SK-N-SH (cell line): ENCODE data around the gene ERGIC2. TPM values are rescaled to one million over a fixed set of nuclear protein-coding genes. Genes with fewer than 3 reads are reported as not detected.

Experiments
- CTCF ChIA-PET: fragments of 300-600, 350-600 bp; formaldehyde crosslinking; extraction: SDS; loops from one replicate; lab custom pipeline; 2021; lab: Yijun Ruan, JAX
- POLR2A ChIA-PET: fragments of 350-600 bp; sonication (Branson Sonifier 250); formaldehyde crosslinking; extraction: SDS; loops from one replicate; lab custom pipeline; 2020; ENCODE audit warnings: antibody characterized with exemption, inconsistent platforms; lab: Yijun Ruan, JAX
- DNase-seq: peaks from one replicate; pipeline ENCODE4 v3.0.0; 2012
- H2AFZ ChIP-seq: fragments of 200-600 bp; sonication (generic); 2 replicates; pipeline ENCODE4 v1.8.1; 2016; ENCODE audit warnings: antibody characterized with exemption, mild to moderate bottlenecking, low read depth
- H3F3A ChIP-seq: fragments of 200-600 bp; sonication (generic); replicated peaks from 2 replicates; pipeline ENCODE3; 2016; ENCODE audit warnings: antibody characterized with exemption, mild to moderate bottlenecking; ENCODE audit not compliant: insufficient read depth
- H3K27ac ChIP-seq, 2 experiments: fragments of 200-500 bp in 1 of 2; fragments of 200-600 bp in 1 of 2; sonication (Bioruptor generic) in 1 of 2; sonication (generic), shearing (Covaris generic) in 1 of 2; 2 replicates each; pipeline versions ENCODE4 v1.5.1 to v1.6.1; 2014 to 2016; ENCODE audit warnings: low read depth in 2 of 2, inconsistent platforms in 1 of 2, low read length in 1 of 2, mild to moderate bottlenecking in 1 of 2, mixed read lengths in 1 of 2
- H3K27me3 ChIP-seq: fragments of 200-600 bp; sonication (generic), shearing (Covaris generic); 2 replicates; pipeline ENCODE4 v1.6.1; 2016; ENCODE audit warnings: mixed run types; ENCODE audit not compliant: insufficient read depth
- H3K36me3 ChIP-seq, 2 experiments: fragments of 200-500 bp in 1 of 2; fragments of 200-600 bp in 1 of 2; sonication (Bioruptor generic) in 1 of 2; sonication (generic) in 1 of 2; replicated peaks in 1 of 2; 2 replicates each; pipeline versions ENCODE3 to v1.5.1; 2014 to 2016; ENCODE audit warnings: low read length in 1 of 2, mild to moderate bottlenecking in 1 of 2; ENCODE audit not compliant: insufficient read depth in 2 of 2, control insufficient read depth in 1 of 2
- H3K4me1 ChIP-seq, 2 experiments: fragments of 200-500 bp in 1 of 2; fragments of 200-600 bp in 1 of 2; sonication (Bioruptor generic) in 1 of 2; sonication (generic), shearing (Covaris generic) in 1 of 2; 2 replicates each; pipeline versions ENCODE4 v1.5.1 to v1.6.1; 2014 to 2016; ENCODE audit warnings: low read depth in 1 of 2, low read length in 1 of 2, mixed run types in 1 of 2; ENCODE audit not compliant: insufficient read depth in 2 of 2, control insufficient read depth in 1 of 2
- H3K4me2 ChIP-seq: fragments of 200-600 bp; sonication (generic), shearing (Covaris generic); 2 replicates; pipeline ENCODE4 v1.6.1; 2017; ENCODE audit warnings: mixed run types
- H3K4me3 ChIP-seq, 2 experiments: fragments of 200-500 bp in 1 of 2; fragments of 200-600 bp in 1 of 2; sonication (Bioruptor generic) in 1 of 2; sonication (generic), shearing (Covaris generic) in 1 of 2; 2 replicates each; pipeline versions ENCODE4 v1.5.1 to v1.8.1; 2014 to 2016; ENCODE audit warnings: low read depth in 2 of 2, inconsistent platforms in 1 of 2, low read length in 1 of 2, mild to moderate bottlenecking in 1 of 2, mixed read lengths in 1 of 2, moderate library complexity in 1 of 2
- H3K79me2 ChIP-seq: fragments of 200-600 bp; sonication (generic); 2 replicates; pipeline ENCODE4 v1.8.1; 2017; ENCODE audit warnings: mild to moderate bottlenecking; ENCODE audit not compliant: insufficient read depth
- H3K9ac ChIP-seq: fragments of 200-600 bp; sonication (generic); 2 replicates; pipeline ENCODE4 v1.6.1; 2017; ENCODE audit warnings: mixed run types
- H3K9me2 ChIP-seq: fragments of 200-600 bp; sonication (generic); 2 replicates; pipeline ENCODE4 v1.6.1; 2017; ENCODE audit warnings: mixed run types
- H3K9me3 ChIP-seq: fragments of 200-600 bp; sonication (generic); 2 replicates; pipeline ENCODE4 v1.6.1; 2017; ENCODE audit warnings: mixed run types, mild to moderate bottlenecking, moderate library complexity
- H4K20me1 ChIP-seq: fragments of 200-600 bp; sonication (generic); 2 replicates; pipeline ENCODE4 v1.6.1; 2017; ENCODE audit warnings: mild to moderate bottlenecking, mixed run types; ENCODE audit not compliant: insufficient read depth
- EZH2phosphoT487 ChIP-seq: fragments of 200-600 bp; sonication (generic); IDR thresholded peaks from 2 replicates; pipeline ENCODE4 v1.6.1; 2017; ENCODE audit warnings: low read depth, mixed run types, mild to moderate bottlenecking, antibody characterized with exemption, moderate library complexity, borderline replicate concordance
- FOXJ3 ChIP-seq: sonication (generic); formaldehyde crosslinking; IDR thresholded peaks from 2 replicates; pipeline ENCODE4 v1.5.1; 2020; ENCODE audit warnings: mild to moderate bottlenecking, missing genetic modification reagents
- FOXM1 ChIP-seq: IDR thresholded peaks from 2 replicates; pipeline ENCODE4 v1.4.0; 2012; ENCODE audit warnings: low read depth, mild to moderate bottlenecking
- JUND ChIP-seq: IDR thresholded peaks from 2 replicates; pipeline ENCODE4 v1.4.0; 2012
- POLR2AphosphoS5 ChIP-seq: IDR thresholded peaks from 2 replicates; pipeline ENCODE4 v1.6.1; 2012; ENCODE audit warnings: low read depth, low read length
- RFX5 ChIP-seq: IDR thresholded peaks from 2 replicates; pipeline ENCODE4 v1.6.1; 2012; ENCODE audit warnings: mild to moderate bottlenecking, improper control_type of control experiment, low read length
- RXRA ChIP-seq: IDR thresholded peaks from 2 replicates; pipeline ENCODE4 v1.4.0; 2012; ENCODE audit warnings: low read depth, mild to moderate bottlenecking, borderline replicate concordance
- SMC3 ChIP-seq: IDR thresholded peaks from 2 replicates; pipeline ENCODE4 v1.6.1; 2012; ENCODE audit warnings: low read depth, low read length, improper control_type of control experiment
- TCF12 ChIP-seq: IDR thresholded peaks from 2 replicates; pipeline ENCODE4 v1.4.0; 2012
- USF1 ChIP-seq: IDR thresholded peaks from 2 replicates; pipeline ENCODE4 v1.4.0; 2012; ENCODE audit warnings: low read depth, borderline replicate concordance
- YY1 ChIP-seq: IDR thresholded peaks from 2 replicates; pipeline ENCODE4 v1.4.0; 2012; ENCODE audit warnings: low read depth, mild to moderate bottlenecking
- WGBS: methylation state at CpG from one replicate; pipeline ENCODE4 v1.1.6; 2017; ENCODE audit warnings: low lambda C conversion rate; 5-methylcytosine and 5-hydroxymethylcytosine counted together
- polyA plus RNA-seq, 3 experiments: library from polyadenylated mRNA; depleted of rRNA; stranded (reverse); fragments of >200 nt; gene quantifications; 2 replicates each; pipeline ENCODE4 v1.2.3, GENCODE V29; 2012

The ERGIC2 gene
- polyA plus RNA-seq, 1 of the 3 experiments (the other 2 are of a cell fraction) = 22.1 TPM

DNA sequence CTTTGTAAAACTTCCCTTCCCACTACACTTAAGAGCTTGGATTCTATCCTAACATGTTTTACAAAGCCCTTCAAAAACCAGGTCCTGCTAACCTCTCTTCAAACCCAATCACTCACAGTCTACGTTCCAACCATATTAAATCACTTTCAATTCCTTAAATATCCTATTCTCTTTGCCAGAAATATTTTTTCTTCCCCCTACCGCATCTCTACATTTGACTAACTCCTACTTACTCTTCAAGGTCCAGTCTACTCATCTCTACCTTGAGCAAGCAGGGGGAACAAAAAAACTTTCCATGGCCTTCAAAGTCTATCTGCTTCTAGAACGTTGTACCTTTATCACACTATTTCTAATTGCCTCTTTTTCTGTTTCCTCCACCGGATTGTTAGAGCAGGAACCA lies 6.1 kb downstream of the ERGIC2 start:
- POLR2A ChIA-PET = no interaction called here
- H3K9me3 ChIP-seq = no peaks in the 10 kb centered on the region
- H2AFZ ChIP-seq = no peak overlapping the region
- H3K4me3 ChIP-seq = no peak overlapping the region
- H3K27me3 ChIP-seq = no peaks in the 10 kb centered on the region
- no peak for TF ChIP-seq YY1
- CTCF ChIA-PET = no interaction called here
- H3F3A ChIP-seq = no peaks in the 10 kb centered on the region
- no peak for DNase-seq
- peaks cover 37% of the 10 kb centered on the region in 2 experiments for H3K36me3 ChIP-seq
- no peak overlapping the region for H3K4me2 ChIP-seq
- H3K27ac ChIP-seq = no peak overlapping the region
- peaks cover 84% of the 10 kb centered on the region for H3K79me2 ChIP-seq
- 95% methylated on average over 4 of the region's 4 CpGs for WGBS
- H4K20me1 ChIP-seq = no peaks in the 10 kb centered on the region
- H3K4me1 ChIP-seq = peaks cover 0 to 4% of the 10 kb centered on the region in 2 experiments; a peak in 1 of 4 replicates
- H3K9ac ChIP-seq = no peak overlapping the region
- no peaks in the 10 kb centered on the region for H3K9me2 ChIP-seq

DNA sequence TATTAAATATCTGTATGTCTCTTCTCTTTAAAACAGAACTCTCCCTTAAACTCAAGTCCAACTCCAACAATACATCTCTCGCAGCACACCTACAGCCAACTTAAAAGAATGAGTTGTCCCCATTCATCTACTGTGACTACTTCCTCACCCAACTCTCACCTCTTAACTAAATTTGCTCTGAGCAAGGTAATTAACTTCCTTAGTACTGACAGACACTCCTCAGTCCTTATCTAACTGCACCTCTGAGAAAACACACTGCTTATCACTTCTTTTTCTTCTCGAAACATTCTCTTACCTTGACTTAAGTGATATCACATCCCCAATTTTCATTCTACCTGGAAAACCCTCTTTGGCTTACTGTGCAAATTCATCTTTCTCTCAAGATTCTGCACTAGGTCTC lies 7.0 kb downstream of the ERGIC2 start:
- Histone ChIP-seq H2AFZ (no peak overlapping the region), H3K4me2 (no peak overlapping the region), H3K36me3 (peaks cover 46% of the 10 kb centered on the region in 2 experiments), H3K9me2 (no peaks in the 10 kb centered on the region), H3K27ac (no peak overlapping the region), H3K9me3 (no peaks in the 10 kb centered on the region), H3K79me2 (peaks cover 79% of the 10 kb centered on the region), H3K27me3 (no peaks in the 10 kb centered on the region), H3K4me3 (no peak overlapping the region), H3F3A (no peaks in the 10 kb centered on the region), H3K4me1 (no peaks in the 10 kb centered on the region)
- WGBS = 95% methylated on average over 2 of the region's 2 CpGs
- DNase-seq = no peak
- POLR2A ChIA-PET = no interaction called here
- TF ChIP-seq EZH2phosphoT487 = no peak
- no peak for TF ChIP-seq JUND
- TF ChIP-seq, all 33 proteins: peak for 0
- Histone ChIP-seq H3K9ac (no peak overlapping the region), H4K20me1 (no peaks in the 10 kb centered on the region)
- CTCF ChIA-PET = no interaction called here

GRCh38 chr12:29365091-29365490 lies 15.9 kb downstream of the ERGIC2 start:
- CTCF ChIA-PET = no interaction called here
- 100% methylated on average over 2 of the region's 2 CpGs for WGBS

More at GRCh38 chr12:29365091-29365490, 15.9 kb downstream of the ERGIC2 start:
- H3F3A ChIP-seq = no peaks in the 10 kb centered on the region
- no peak overlapping the region for H2AFZ ChIP-seq
- TF ChIP-seq SMC3 (no peak), TCF12 (no peak), RFX5 (no peak), USF1 (no peak), RXRA (no peak), JUND (no peak), POLR2AphosphoS5 (no peak), FOXM1 (no peak), FOXJ3 (CRISPR knock-in tag) (no peak)
- no peak for DNase-seq
- no peak overlapping the region for H3K4me3 ChIP-seq
- H3K79me2 ChIP-seq = peaks cover 4% of the 10 kb centered on the region; the same call in 1 of the 2 replicates
- H3K9me2 ChIP-seq = no peaks in the 10 kb centered on the region
- H3K9ac ChIP-seq = no peak overlapping the region
- peaks cover 62 to 64% of the 10 kb centered on the region in 2 experiments for H3K36me3 ChIP-seq
- no peaks in the 10 kb centered on the region for H3K27me3 ChIP-seq
- H3K27ac ChIP-seq = no peak overlapping the region
- H3K9me3 ChIP-seq = no peaks in the 10 kb centered on the region
- H3K4me2 ChIP-seq = no peak overlapping the region
- H4K20me1 ChIP-seq = no peaks in the 10 kb centered on the region
- POLR2A ChIA-PET = no interaction called here
- H3K4me1 ChIP-seq = peaks cover 0 to 3% of the 10 kb centered on the region in 2 experiments; a peak in 1 of 4 replicates
